Measurements from ENCODE around the gene GDPD5. TPM values are rescaled to one million over a fixed set of nuclear protein-coding genes. Genes with fewer than 3 reads are reported as not detected.

The GDPD5 gene
- total RNA-seq, 1 donor from 2014 or later = 36.6 TPM

DNA sequence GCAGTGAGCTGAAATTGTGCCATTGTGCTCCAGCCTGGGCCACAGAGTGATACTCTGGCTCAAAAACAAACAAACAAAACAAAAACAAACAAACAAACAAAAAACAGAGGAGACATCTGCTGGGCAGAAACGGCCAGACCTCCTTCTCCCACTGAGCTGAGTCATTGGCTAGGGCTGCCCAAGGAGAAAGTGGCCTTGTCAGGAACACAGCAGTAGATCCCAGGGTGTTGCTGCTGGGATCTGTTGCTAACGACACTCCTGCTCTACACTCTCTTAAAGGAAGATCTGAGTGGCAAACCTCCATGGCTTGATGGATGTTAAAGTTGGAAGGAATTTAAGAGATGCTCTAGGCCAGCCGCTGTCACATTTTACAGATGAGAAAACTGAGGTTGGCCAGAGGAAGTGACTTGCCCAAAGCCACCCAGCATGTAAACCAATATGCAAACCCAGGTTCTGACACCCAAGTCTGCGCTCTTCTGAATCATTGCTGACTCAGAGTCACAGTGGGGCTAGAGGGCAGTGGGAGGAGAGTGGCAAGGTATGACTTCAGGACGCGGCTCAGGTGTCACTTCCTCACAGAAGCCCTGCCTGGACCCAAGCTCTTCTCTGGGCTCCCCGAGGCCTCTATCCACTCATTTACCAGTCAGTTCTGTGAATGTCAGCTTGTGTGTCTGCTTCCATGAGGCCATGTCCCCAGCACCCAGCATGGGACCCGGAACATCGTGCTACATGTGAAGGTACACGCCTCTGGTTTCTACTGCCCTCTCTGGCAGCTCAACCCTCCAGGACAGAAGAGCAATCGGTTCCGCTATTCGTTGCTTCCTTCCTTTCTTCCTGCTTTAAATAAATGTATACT, 11.3 kb upstream of the GDPD5 start:
- Histone ChIP-seq H3K36me3 (no peaks in the 10 kb centered on the region), H3K4me3 (no peak overlapping the region), H3K27ac (no peak overlapping the region), H3K27me3 (no peaks in the 10 kb centered on the region), H3K9me3 (no peaks in the 10 kb centered on the region), H3K4me1 (peaks cover 11% of the 10 kb centered on the region)
- TF ChIP-seq POLR2AphosphoS5 (IDR thresholded peaks at IDR 0.05; ENCODE audit: insufficient read depth in 1 of 2, low read depth in 1 of 2) = no peak
- TF ChIP-seq POLR2A (IDR thresholded peaks at IDR 0.05) = no peak
- TF ChIP-seq, protein P1, sequence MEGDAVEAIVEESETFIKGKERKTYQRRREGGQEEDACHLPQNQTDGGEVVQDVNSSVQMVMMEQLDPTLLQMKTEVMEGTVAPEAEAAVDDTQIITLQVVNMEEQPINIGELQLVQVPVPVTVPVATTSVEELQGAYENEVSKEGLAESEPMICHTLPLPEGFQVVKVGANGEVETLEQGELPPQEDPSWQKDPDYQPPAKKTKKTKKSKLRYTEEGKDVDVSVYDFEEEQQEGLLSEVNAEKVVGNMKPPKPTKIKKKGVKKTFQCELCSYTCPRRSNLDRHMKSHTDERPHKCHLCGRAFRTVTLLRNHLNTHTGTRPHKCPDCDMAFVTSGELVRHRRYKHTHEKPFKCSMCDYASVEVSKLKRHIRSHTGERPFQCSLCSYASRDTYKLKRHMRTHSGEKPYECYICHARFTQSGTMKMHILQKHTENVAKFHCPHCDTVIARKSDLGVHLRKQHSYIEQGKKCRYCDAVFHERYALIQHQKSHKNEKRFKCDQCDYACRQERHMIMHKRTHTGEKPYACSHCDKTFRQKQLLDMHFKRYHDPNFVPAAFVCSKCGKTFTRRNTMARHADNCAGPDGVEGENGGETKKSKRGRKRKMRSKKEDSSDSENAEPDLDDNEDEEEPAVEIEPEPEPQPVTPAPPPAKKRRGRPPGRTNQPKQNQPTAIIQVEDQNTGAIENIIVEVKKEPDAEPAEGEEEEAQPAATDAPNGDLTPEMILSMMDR (IDR thresholded peaks at IDR 0.05) = no peak
- no peak for DNase-seq (ENCODE audit: extremely low spot score in 2 of 2)
- intact Hi-C loops (cut with DNase I) = no loop called here

DNA sequence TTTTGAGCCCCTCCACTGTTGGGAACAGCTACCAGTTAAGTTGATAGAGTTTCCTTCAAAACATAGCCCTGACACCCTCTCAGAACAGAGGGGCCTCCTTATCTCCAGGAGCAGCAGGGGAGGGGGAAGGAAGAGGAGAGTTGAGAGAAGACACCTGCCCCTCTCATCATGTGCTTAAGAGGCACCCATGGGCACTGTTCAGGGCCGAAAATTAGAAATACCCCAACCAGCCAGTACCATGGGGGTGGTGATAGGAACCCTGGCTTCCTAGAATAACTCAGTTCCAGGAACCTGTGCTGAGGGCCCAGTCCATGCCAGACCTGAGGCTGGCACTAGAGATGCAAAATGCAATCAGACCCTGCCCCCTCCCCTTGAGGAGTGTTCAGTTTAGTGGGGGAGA, 9.3 kb upstream of the GDPD5 start:
- TF ChIP-seq POLR2A (IDR thresholded peaks at IDR 0.05) = no peak
- TF ChIP-seq, protein P1 (IDR thresholded peaks at IDR 0.05) = no peak
- no peak for TF ChIP-seq POLR2AphosphoS5 (IDR thresholded peaks at IDR 0.05; ENCODE audit: insufficient read depth in 1 of 2, low read depth in 1 of 2)
- Histone ChIP-seq H3K4me1 (peaks cover 11% of the 10 kb centered on the region), H3K27me3 (no peaks in the 10 kb centered on the region), H3K4me3 (no peak overlapping the region), H3K36me3 (no peaks in the 10 kb centered on the region), H3K27ac (no peak overlapping the region), H3K9me3 (no peaks in the 10 kb centered on the region)
- intact Hi-C loops (cut with DNase I) = no loop called here
- no peak for DNase-seq (ENCODE audit: extremely low spot score in 2 of 2)

GRCh38 chr11:75534259-75535069, 8.7 kb upstream of the GDPD5 start:
- Histone ChIP-seq H3K9me3 (no peaks in the 10 kb centered on the region), H3K36me3 (no peaks in the 10 kb centered on the region), H3K4me3 (no peak overlapping the region), H3K27me3 (no peaks in the 10 kb centered on the region), H3K27ac (no peak overlapping the region), H3K4me1 (peaks cover 11% of the 10 kb centered on the region)
- intact Hi-C loops (cut with DNase I) = no loop called here
- no peak for TF ChIP-seq POLR2AphosphoS5 (IDR thresholded peaks at IDR 0.05; ENCODE audit: insufficient read depth in 1 of 2, low read depth in 1 of 2)
- TF ChIP-seq POLR2A (IDR thresholded peaks at IDR 0.05) = no peak
- TF ChIP-seq, protein P1 (IDR thresholded peaks at IDR 0.05) = no peak
- no peak for DNase-seq (ENCODE audit: extremely low spot score in 2 of 2)

- Histone ChIP-seq H3K27me3 (no peaks in the 10 kb centered on the region), H3K36me3 (no peaks in the 10 kb centered on the region), H3K27ac (no peak overlapping the region), H3K4me3 (no peak overlapping the region), H3K9me3 (no peaks in the 10 kb centered on the region), H3K4me1 (peaks cover 11% of the 10 kb centered on the region)
- intact Hi-C loops (cut with DNase I) = loop anchor here (2.0 kb wide), 1 partner anchor 89 kb away; no protein-coding TSS in a partner anchor
- TF ChIP-seq POLR2AphosphoS5 (IDR thresholded peaks at IDR 0.05; ENCODE audit: insufficient read depth in 1 of 2, low read depth in 1 of 2) = no peak
- TF ChIP-seq, protein P1 (IDR thresholded peaks at IDR 0.05) = no peak
- TF ChIP-seq POLR2A (IDR thresholded peaks at IDR 0.05) = no peak
- no peak for DNase-seq (ENCODE audit: extremely low spot score in 2 of 2)
These were observed 8.1 kb upstream of the GDPD5 start for GRCh38 chr11:75533896-75534258.

Measured in vagina (tissue), 2 donors.